NT2/D1 (cell line): Measurements from ENCODE around the gene SFXN2.

Experiments used
- DNase-seq: peaks from one replicate; pipeline ENCODE4 v3.0.0-alpha.2; 2011; ENCODE audit warnings: low read depth, low spot score
- H3K27me3 ChIP-seq: 2 replicates; pipeline ENCODE4 v1.6.0; 2011; ENCODE audit warnings: mild to moderate bottlenecking; ENCODE audit not compliant: insufficient read length, insufficient read depth
- H3K36me3 ChIP-seq: 2 replicates; pipeline ENCODE4 v1.6.1; 2011; ENCODE audit warnings: mild to moderate bottlenecking, low read length, mixed read lengths; ENCODE audit not compliant: insufficient read depth, insufficient read length
- H3K4me1 ChIP-seq: 2 replicates; pipeline ENCODE4 v1.5.1; 2011; ENCODE audit not compliant: insufficient read depth, insufficient read length
- H3K4me3 ChIP-seq: 2 replicates; pipeline ENCODE4 v1.5.1; 2011; ENCODE audit warnings: low read depth; ENCODE audit not compliant: insufficient read length
- H3K9ac ChIP-seq: 2 replicates; pipeline ENCODE4 v1.6.0; 2011; ENCODE audit warnings: low read depth; ENCODE audit not compliant: insufficient read length
- H3K9me3 ChIP-seq: 2 replicates; pipeline ENCODE4 v1.5.1; 2011; ENCODE audit warnings: mild to moderate bottlenecking, low read length; ENCODE audit not compliant: insufficient read depth
- SUZ12 ChIP-seq: IDR thresholded peaks from 2 replicates; pipeline ENCODE4 v1.6.1; 2011; ENCODE audit not compliant: insufficient read length, insufficient read depth; ENCODE audit errors: extremely low read depth
- YY1 ChIP-seq: IDR thresholded peaks from 2 replicates; pipeline ENCODE4 v1.6.1; 2011; ENCODE audit not compliant: insufficient read length, insufficient read depth
- ZNF274 ChIP-seq: IDR thresholded peaks from 2 replicates; pipeline ENCODE4 v1.6.1; 2011; ENCODE audit warnings: mild to moderate bottlenecking, low read depth, low read length

SFXN2 gene

DNA sequence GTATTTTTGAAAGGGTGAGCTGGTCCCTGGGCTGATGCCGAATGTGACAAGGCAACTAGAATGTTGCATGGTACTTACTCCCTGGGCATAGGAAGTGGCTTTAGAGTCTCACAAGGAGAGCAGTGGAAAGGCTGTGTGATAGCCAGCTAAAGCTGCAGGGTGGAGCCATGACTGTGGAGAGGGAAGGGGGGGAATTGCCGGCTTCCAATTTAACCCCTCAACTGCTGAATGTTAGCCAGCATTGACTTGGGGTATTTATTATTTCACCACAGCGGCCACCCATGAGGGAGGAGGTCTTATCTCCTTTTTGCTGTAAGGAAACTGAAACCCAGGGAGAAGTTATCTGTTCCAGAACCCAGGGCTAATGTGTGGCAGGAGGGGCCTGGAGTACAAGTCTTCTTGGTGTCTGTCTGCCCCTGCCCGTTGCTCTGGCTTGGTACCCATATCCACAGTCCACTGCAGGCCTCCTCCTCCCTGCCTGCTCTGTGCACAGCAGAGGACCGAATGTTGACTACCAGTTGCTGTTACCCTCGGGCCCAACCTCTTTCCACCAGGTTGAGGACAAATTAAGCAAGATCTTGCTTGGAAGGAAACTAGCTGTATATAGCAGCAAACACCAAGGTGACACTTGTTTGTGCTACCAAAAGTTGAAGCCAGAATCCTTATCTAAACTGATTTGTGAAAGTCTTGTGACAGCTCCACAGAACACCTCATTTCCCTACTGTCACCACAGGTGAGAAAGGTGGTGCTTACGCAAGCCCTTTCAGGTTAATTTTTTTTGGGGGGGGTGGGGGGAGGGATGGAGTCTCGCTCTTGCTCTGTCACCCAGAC, 66.9 kb downstream of the SFXN2 start:
- Histone ChIP-seq H3K27me3 (no peaks in the 10 kb centered on the region), H3K4me1 (peaks cover 17% of the 10 kb centered on the region), H3K36me3 (peaks cover 6% of the 10 kb centered on the region), H3K9me3 (no peaks in the 10 kb centered on the region), H3K4me3 (no peak overlapping the region), H3K9ac (no peak overlapping the region)
- TF ChIP-seq YY1 (no peak), ZNF274 (no peak), SUZ12 (no peak)
- no peak for DNase-seq

GRCh38 chr10:102781921-102782557, 67.6 kb downstream of the SFXN2 start:
- no peak for TF ChIP-seq ZNF274
- no peak for TF ChIP-seq SUZ12
- TF ChIP-seq YY1: no peak
- no peak overlapping the region for H3K9ac ChIP-seq
- no peaks in the 10 kb centered on the region for H3K27me3 ChIP-seq
- no peak overlapping the region for H3K4me3 ChIP-seq
- no peak for DNase-seq
- H3K4me1 ChIP-seq: peaks cover 17% of the 10 kb centered on the region
- no peaks in the 10 kb centered on the region for H3K9me3 ChIP-seq
- H3K36me3 ChIP-seq: peaks cover 6% of the 10 kb centered on the region

DNA sequence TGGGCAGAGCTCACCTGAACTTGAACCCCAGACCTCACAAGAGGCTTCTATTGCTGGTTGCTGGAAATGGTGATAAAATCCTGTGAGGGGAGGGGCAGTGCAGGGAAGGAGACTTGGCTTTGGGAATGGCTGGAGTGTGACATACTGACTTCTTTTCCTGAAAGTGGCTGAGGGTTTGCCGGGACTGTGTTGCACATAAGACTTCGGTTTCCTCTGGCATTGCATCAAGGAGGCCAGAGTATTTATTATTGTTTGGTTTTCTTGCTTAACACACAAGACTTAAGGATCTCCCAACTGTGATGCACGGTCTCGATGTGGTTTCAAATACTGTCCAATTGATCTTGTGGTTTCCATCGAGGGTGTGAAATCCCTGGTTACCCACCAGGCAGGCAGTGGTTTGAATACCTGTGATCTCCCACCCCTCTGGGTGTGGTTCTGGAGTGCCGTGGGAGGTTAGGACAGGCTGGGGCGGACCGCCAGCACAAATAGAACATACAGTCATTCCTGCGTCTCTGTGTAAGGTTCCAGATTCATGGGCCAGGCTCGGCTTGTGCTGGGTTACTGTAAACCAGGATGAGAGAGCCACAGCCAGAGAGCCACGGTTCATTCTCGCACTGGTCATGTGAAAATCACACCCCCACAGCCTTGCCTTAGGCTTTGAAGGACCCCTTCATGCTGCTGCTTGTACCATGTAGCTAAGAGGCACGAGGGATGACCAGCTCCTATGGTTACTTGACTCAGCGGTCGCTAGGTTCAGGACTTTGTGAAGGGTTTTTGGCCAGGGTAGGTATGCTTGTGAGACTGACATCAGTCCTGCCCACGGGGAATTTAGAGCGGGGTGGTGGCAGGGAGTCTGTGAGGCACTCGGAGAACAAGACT, 68.5 kb downstream of the SFXN2 start:
- peaks cover 14% of the 10 kb centered on the region for H3K4me1 ChIP-seq
- H3K4me3 ChIP-seq: no peak overlapping the region
- no peak for TF ChIP-seq YY1
- no peak for TF ChIP-seq ZNF274
- no peak for TF ChIP-seq SUZ12
- no peaks in the 10 kb centered on the region for H3K9me3 ChIP-seq
- H3K9ac ChIP-seq: no peak overlapping the region
- peaks cover 6% of the 10 kb centered on the region for H3K36me3 ChIP-seq
- no peak for DNase-seq
- H3K27me3 ChIP-seq: no peaks in the 10 kb centered on the region

DNA sequence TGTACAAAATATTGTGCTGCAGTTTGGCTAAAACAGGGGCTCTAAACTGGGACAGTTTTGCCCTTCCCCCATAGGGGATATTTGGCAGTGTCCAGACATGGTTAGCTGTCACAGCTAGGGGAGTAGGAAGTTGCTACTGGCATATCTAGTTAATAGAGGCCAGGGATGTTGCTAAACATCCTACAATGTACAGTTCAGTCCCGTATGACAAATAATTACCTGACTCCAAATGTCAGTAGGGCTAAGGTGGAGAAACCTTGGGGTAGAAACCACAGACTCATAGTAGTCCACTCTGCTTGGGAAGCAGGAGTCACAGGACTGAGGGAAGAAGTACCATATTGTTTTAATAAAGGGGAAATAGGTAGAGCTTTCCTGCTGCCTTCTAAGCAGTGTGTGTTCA, 69.1 kb downstream of the SFXN2 start:
- Histone ChIP-seq H3K4me3 (no peak overlapping the region), H3K9me3 (no peaks in the 10 kb centered on the region), H3K4me1 (peaks cover 11% of the 10 kb centered on the region), H3K9ac (no peak overlapping the region), H3K36me3 (peaks cover 6% of the 10 kb centered on the region), H3K27me3 (no peaks in the 10 kb centered on the region)
- TF ChIP-seq YY1 (no peak), SUZ12 (no peak), ZNF274 (no peak)
- no peak for DNase-seq

- Histone ChIP-seq H3K27me3 (no peaks in the 10 kb centered on the region), H3K36me3 (peaks cover 2% of the 10 kb centered on the region), H3K4me3 (no peak overlapping the region), H3K4me1 (peaks cover 8% of the 10 kb centered on the region), H3K9ac (no peak overlapping the region), H3K9me3 (no peaks in the 10 kb centered on the region)
- DNase-seq: no peak
- TF ChIP-seq YY1 (no peak), ZNF274 (no peak), SUZ12 (no peak)
These were observed 71.4 kb downstream of the SFXN2 start for GRCh38 chr10:102785818-102786217.

DNA sequence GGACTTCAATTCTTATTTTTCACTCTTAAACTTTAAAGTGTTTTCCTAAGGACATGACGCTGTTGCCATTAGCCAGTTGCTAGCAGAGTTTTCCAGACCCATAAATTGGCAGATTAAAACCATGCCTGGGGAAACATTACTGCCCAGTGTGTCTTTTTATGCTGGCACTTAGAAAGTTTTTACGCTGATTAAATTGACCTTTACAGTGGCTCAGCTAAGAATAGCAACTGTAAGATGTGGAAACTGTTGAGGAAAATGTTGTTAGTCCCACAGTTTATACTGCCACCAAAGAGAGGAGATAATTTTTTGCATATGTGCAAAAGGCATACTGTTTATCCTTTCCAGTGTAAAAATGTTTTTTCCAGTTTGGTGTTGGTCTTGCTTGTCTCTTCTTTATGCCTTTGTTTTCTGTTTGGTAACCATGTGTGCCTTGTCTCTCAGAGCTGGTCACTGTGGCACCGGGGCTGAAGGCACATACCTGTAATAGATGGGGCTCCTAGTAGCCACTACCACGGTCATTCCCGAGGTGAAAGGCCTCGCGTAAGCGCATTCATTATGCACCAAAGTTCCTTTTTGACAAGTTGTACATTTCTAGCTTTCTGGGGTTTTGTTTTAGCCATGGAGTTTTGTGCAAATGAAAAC, 77.4 kb downstream of the SFXN2 start:
- no peaks in the 10 kb centered on the region for H3K27me3 ChIP-seq
- H3K36me3 ChIP-seq: peaks cover 4% of the 10 kb centered on the region
- H3K4me3 ChIP-seq: no peak overlapping the region
- no peaks in the 10 kb centered on the region for H3K4me1 ChIP-seq
- H3K9ac ChIP-seq: no peak overlapping the region
- H3K9me3 ChIP-seq: no peaks in the 10 kb centered on the region
- no peak for TF ChIP-seq SUZ12
- no peak for TF ChIP-seq YY1
- no peak for TF ChIP-seq ZNF274
- no peak for DNase-seq
